ENCODE measurements around the gene RHOD. TPM values are rescaled to one million over a fixed set of nuclear protein-coding genes. Genes with fewer than 3 reads are reported as not detected.
A peak's percentile ranks its signal among the peaks of the same experiment; 100 is the strongest.

RHOD gene
- total RNA-seq, 1 experiment from 2014 or later, result 99.9 TPM

- Histone ChIP-seq H3K27me3 (ENCODE audit: low read length) (no peaks in the 10 kb centered on the region), H3K9me2 (replicated peaks; ENCODE audit: low read length) (no peaks in the 10 kb centered on the region), H3K4me2 (ENCODE audit: low read length) (peak within 1 kb of the TSS; percentile 77), H4K20me1 (ENCODE audit: low read length) (peaks cover 17% of the 10 kb centered on the region), H3K79me2 (ENCODE audit: low read length) (peaks cover 47% of the 10 kb centered on the region), H3K36me3 (ENCODE audit: low read depth, low read length) (peaks cover 5% of the 10 kb centered on the region; the same call in 1 of the 2 replicates), H3F3A (ENCODE audit: low read length, unreplicated experiment) (no peaks in the 10 kb centered on the region), H3K4me1 (ENCODE audit: insufficient read depth, low read length) (peaks cover 6% of the 10 kb centered on the region; the same call in 1 of the 2 replicates), H2AFZ (ENCODE audit: low read length) (peak within 1 kb of the TSS; percentile 82), H3K9ac (ENCODE audit: low read length) (peak within 1 kb of the TSS; percentile 86), H3K27ac (ENCODE audit: low read length) (peak within 1 kb of the TSS; percentile 34; the same call in 1 of the 2 replicates), H3K4me3 (ENCODE audit: low read length) (peak within 1 kb of the TSS; percentile 97), H3K9me3 (ENCODE audit: low read length) (no peaks in the 10 kb centered on the region)
- CTCF ChIA-PET, result interaction anchor here (0.5 to 1.0 kb wide), 9 partner anchors 24 to 1732 kb away, joined by 3 to 11 read pairs (median 4); no protein-coding TSS in a partner anchor
- intact Hi-C loops (cut with micrococcal nuclease), result no loop called here
- DNase-seq (peak; percentile 99), ATAC-seq (peak; percentile 82)
- TF ChIP-seq CTCF (conservative IDR thresholded peaks at IDR 0.05; ENCODE audit: low read depth, low read length) (no peak), EZH2 (IDR thresholded peaks at IDR 0.05; ENCODE audit: low read length, unreplicated experiment) (no peak), EZH2phosphoT487 (IDR thresholded peaks at IDR 0.05; ENCODE audit: borderline replicate concordance, low read length) (no peak)
- BruUV-seq (replicated peaks), result no TSS peak
- POLR2A ChIA-PET (ENCODE audit: unreplicated experiment), result interaction anchor here (0.5 to 1.0 kb wide), 4 partner anchors 64 to 234 kb away, joined by 3 to 8 read pairs (median 4); no protein-coding TSS in a partner anchor
Measured at GRCh38 chr11:67118801-67119584, 62.3 kb downstream of the RHOD start, which contains the start of gene KDM2A. Gene KDM2A, plus strand, starts transcription at chr11:67119263. Its CDS starts 2,054 bp downstream, at chr11:67121317.

GRCh38 chr11:67119585-67120391 is 63.1 kb downstream of the RHOD start:
- ChIA-PET POLR2A (ENCODE audit: unreplicated experiment) (interaction anchor here (0.7 to 1.0 kb wide), 2 partner anchors 120 to 233 kb away, joined by 3 to 4 read pairs; no protein-coding TSS in a partner anchor), CTCF (interaction anchor here (0.5 to 1.0 kb wide), 8 partner anchors 25 to 1733 kb away, joined by 3 to 11 read pairs (median 4); no protein-coding TSS in a partner anchor)
- no peaks in the 10 kb centered on the region for H3K27me3 ChIP-seq (ENCODE audit: low read length)
- H3K9me3 ChIP-seq (ENCODE audit: low read length), result no peaks in the 10 kb centered on the region
- H3K79me2 ChIP-seq (ENCODE audit: low read length), result peaks cover 55% of the 10 kb centered on the region
- H2AFZ ChIP-seq (ENCODE audit: low read length), result peak overlapping the region; percentile 82
- ATAC-seq (peak; percentile 35), DNase-seq (peak; percentile 32)
- H3K27ac ChIP-seq (ENCODE audit: low read length), result no peak overlapping the region
- peaks cover 5% of the 10 kb centered on the region; the same call in 1 of the 2 replicates for H3K36me3 ChIP-seq (ENCODE audit: low read depth, low read length)
- H3K4me1 ChIP-seq (ENCODE audit: insufficient read depth, low read length), result peaks cover 6% of the 10 kb centered on the region; the same call in 1 of the 2 replicates
- peak overlapping the region; percentile 77 for H3K4me2 ChIP-seq (ENCODE audit: low read length)
- TSS peak; percentile 54 for BruUV-seq (replicated peaks)
- intact Hi-C loops (cut with micrococcal nuclease), result loop anchor here (2.0 kb wide), 2 partner anchors 49 to 121 kb away; no protein-coding TSS in a partner anchor
- H3K4me3 ChIP-seq (ENCODE audit: low read length), result peak overlapping the region; percentile 97
- H4K20me1 ChIP-seq (ENCODE audit: low read length), result peaks cover 17% of the 10 kb centered on the region
- no peaks in the 10 kb centered on the region for H3K9me2 ChIP-seq (replicated peaks; ENCODE audit: low read length)
- H3K9ac ChIP-seq (ENCODE audit: low read length), result peak overlapping the region; percentile 86
- TF ChIP-seq EZH2 (IDR thresholded peaks at IDR 0.05; ENCODE audit: low read length, unreplicated experiment) (no peak), EZH2phosphoT487 (IDR thresholded peaks at IDR 0.05; ENCODE audit: borderline replicate concordance, low read length) (no peak), CTCF (conservative IDR thresholded peaks at IDR 0.05; ENCODE audit: low read depth, low read length) (no peak)
- H3F3A ChIP-seq (ENCODE audit: low read length, unreplicated experiment), result no peaks in the 10 kb centered on the region
